Globus pallidus (tissue), 1 donor: ENCODE measurements around the gene MNX1.

Experiments
- DNase-seq: peaks from one replicate; pipeline ENCODE4 v3.0.0-alpha.2; 2015; ENCODE audit warnings: low spot score

The MNX1 gene

GRCh38 chr7:156969972-156970420 is 40.5 kb downstream of the MNX1 start:
- DNase-seq, result no peak

GRCh38 chr7:156968183-156968582 is 42.3 kb downstream of the MNX1 start:
- no peak for DNase-seq

GRCh38 chr7:156966387-156966786 is 44.1 kb downstream of the MNX1 start:
- no peak for DNase-seq

GRCh38 chr7:156964971-156965370 is 45.5 kb downstream of the MNX1 start:
- no peak for DNase-seq

GRCh38 chr7:156963472-156963871 is 47.0 kb downstream of the MNX1 start:
- DNase-seq, result no peak

GRCh38 chr7:156962897-156963296 is 47.6 kb downstream of the MNX1 start:
- no peak for DNase-seq

GRCh38 chr7:156962145-156962544 is 48.3 kb downstream of the MNX1 start:
- no peak for DNase-seq

GRCh38 chr7:156956727-156957126 is 53.7 kb downstream of the MNX1 start:
- no peak for DNase-seq

GRCh38 chr7:156954941-156955340 is 55.5 kb downstream of the MNX1 start:
- DNase-seq, result no peak
